HG02970 (cell line): ENCODE measurements around the gene EMCN.

ENCODE experiments used
- ATAC-seq: cut with Tn5 transposase; IDR thresholded peaks from one replicate; pipeline ENCODE4 v1.9.1; 2021; ENCODE audit warnings: mild to moderate bottlenecking, moderate library complexity, moderate number of reproducible peaks; ENCODE audit not compliant: unreplicated experiment, low FRiP score

Gene EMCN

GRCh38 chr4:100494166-100494565 is 23.7 kb downstream of the EMCN start:
- ATAC-seq: no peak

DNA sequence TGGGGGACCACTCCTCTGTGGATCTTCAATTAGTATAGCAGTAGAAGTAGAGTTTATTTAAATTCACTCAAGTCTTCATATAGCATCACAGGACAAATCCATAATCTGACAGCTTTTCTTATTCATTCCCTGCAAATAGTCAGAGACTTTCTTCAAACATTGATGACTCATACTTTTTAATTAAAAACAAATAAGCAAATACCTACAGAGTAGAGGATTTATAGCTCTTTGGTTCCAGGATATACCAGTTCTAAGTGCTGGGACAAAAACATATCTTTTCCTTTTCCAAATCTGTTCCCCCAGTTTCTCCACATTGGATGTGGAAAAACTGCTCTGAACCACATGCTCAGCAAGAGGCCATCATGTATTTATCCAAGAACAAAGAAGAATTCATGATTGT is 24.1 kb downstream of the EMCN start:
- no peak for ATAC-seq

DNA sequence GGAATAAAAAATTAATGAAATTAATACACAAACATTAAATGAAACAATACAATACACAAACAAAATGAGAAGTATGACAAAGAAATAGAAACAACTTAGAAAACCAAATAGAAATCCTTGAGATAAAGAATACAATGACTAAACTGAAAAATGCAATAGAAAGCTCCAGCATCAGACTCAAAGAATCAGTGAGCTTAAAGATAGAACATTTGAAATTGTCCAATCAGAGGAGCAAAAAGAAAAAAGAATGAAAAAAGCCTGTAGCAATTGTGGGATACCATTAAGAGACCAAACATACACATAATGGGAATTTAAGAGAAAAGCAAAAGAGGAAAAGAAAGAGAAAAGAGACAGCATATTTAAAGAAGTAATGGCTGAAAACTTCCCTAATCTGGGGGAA is 25.7 kb downstream of the EMCN start:
- ATAC-seq: no peak

- no peak for ATAC-seq
These were observed 28.5 kb downstream of the EMCN start for GRCh38 chr4:100489305-100489704.

DNA sequence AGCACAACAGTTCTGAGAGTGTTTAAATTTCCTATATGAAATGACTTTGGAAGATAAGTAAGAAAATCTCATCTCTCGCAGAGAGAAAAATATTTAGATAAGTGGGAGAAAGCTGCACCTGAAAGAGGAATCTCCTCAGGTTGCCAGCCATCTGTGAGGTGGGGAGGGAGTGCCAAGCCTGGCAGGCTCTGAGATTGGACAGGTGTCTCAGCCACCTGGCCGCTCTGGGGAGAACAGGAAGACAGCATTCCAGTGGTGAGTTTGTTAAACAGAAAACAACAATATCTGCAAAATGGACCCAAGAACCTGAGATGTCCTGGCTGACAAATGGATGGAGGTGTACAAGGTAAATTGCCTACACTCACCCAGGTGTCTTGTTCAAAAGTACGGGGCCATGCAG is 31.3 kb downstream of the EMCN start:
- no peak for ATAC-seq

DNA sequence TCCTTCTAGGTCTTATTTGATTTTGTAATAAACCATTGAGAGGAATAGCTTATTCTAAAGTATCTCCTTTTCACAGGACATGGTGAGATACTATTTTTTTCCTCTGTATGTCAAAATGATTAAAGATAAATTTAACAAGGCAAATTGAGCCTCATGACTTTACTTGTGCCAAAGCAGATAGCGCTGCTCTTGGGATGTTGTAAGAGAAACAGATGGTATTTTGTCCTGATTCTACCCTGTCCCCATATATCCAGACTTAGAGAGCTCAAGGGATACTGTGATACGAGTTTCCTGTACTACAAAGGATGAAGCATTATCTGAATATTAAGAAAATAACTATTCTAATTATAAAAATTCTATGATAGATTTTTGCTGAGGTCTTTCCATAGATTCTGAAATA is 34.0 kb downstream of the EMCN start:
- ATAC-seq: no peak

DNA sequence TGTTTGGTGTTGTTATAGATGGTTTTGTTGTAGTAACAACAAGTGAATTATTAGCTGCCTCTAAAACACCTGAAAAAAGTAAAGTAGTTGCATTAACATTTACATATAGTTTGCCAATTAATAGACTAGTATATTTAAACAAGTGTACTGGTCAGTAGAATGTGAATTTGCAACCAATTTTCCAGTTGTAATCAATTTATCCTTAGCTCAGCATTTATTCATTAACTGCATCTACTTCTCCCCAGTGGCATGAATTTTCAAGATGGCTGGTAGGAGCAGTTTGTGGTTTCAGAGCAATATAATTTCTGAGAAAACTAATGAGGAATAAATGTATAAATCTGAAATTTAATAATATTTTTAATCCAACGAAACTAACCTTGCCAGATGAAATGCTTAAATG is 37.9 kb downstream of the EMCN start:
- ATAC-seq: no peak

DNA sequence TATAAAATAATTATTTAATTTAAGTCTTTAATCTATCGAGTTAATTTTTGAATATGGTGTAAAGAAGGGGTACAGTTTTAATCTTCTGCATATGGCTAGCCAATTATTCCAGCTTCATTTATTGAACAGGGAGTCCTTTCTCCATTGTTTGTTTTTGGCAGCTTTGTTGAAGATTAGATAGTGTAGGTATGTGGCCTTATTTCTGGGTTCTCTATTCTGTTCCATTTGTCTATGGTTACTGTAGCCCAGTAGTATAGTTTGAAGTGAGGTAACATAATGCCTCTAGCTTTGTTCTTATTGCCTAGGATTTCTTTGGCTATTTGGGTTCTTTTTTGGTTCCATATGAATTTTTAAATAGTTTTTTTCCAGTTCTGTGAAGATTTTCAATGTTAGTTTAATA is 48.3 kb downstream of the EMCN start:
- no peak for ATAC-seq

- no peak for ATAC-seq
These were observed 51.3 kb downstream of the EMCN start for GRCh38 chr4:100466501-100466900.

GRCh38 chr4:100461807-100462605 is 55.8 kb downstream of the EMCN start:
- ATAC-seq: no peak

DNA sequence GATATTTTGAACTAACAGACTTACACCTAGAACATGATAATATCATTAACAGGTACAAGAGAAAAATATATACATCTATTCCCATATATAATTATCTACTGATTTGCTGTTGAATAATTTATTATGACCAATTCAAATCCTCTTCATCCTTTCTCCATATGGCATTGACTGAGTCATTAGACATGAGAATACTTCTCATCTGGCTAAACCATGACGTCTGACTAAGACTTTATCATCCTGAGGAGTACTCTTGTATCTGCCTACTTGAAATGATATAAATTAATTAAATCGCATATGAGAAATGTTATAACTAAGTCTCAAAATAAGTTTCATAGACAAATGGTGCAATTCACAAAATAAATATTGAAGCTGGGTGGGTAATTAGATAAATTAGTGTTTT is 67.4 kb downstream of the EMCN start:
- ATAC-seq: no peak

DNA sequence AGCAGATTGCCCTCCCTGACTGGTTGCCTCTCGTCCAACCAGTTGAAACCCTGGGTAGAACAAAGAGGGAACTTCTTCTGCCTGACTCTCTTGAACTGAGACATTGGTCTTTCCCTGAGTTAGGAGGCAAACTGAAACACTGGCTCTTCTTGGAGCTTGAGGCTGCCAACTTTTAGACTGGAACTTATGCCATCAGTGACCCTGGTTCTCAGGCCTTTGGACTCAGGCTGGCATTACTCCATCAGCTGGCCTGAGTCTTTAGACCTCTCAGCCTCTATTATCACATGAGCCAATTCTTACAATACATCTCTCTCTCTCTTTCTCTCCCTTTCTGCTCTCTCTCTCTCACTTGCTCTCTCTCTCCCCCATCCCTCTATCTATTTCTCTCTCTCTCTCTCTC is 86.4 kb downstream of the EMCN start:
- no peak for ATAC-seq

DNA sequence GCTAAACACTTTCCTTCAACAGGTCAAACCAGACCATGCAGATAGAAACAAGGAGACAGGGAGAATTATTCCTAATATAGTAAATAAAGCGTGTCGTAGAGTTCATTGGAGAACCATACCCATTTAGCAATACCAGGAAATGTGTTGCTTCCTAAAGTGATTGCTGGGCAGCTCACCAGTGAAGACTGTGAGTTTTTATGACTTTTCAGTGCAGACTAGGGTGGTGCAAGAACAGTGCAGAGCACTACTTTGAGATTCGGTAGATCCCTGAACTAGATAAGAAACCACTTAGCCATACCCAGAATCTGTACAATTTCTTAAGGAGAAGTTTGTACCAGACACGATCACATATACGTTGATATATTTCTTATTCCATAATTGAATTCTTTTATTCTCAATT is 87.4 kb downstream of the EMCN start:
- no peak for ATAC-seq

- no peak for ATAC-seq
These were observed 88.2 kb downstream of the EMCN start for GRCh38 chr4:100429616-100430015.

DNA sequence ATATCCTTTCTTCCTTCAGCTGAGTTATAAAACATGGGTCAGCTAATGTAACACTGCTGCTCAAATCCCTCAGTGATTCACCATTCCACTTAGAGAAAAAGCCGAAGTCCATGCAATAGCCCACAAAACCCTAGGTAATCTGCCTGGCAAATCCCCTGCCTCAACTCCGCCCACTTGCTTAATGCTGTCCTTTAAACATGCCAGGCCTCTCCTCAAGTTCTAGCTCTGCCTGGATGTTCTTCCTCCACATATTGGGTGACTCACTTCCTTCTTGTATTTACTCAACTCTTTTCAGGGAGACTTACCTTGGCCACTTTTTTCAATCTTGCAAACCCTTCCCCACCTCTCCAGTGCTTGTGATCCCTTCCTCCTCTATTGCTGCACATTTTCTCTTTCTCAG is 89.8 kb downstream of the EMCN start:
- ATAC-seq: no peak

GRCh38 chr4:100424376-100424775 is 93.4 kb downstream of the EMCN start:
- ATAC-seq: no peak

GRCh38 chr4:100422894-100423293 is 94.9 kb downstream of the EMCN start:
- ATAC-seq: no peak

DNA sequence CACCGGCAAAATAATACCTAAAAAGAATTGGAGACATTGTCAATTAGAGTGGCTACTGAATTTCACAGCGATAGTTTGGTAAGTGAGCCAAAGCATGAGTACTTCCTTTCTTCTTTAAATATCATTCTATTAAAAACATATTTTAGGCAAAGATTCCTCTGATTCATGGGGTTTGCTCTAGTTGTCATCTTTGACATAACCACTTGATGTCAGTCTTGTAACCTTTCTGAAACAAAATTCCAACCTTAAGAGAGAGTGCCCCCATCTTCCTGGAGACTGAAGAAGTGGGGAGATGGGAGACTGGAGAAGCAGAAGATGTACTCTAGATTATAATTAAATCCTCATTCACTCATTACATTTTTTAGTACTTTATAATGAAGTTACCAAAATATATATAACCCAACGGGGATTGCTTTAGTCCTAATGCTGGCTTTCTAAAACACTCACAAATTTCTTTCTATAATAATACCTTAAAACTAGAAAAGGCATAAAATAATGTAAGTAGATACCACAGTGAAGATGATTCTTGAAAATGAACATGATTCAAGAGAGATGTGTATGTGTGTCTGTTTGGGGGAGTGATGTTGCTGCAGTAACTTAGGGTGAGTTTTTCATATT is 96.4 kb downstream of the EMCN start:
- no peak for ATAC-seq

DNA sequence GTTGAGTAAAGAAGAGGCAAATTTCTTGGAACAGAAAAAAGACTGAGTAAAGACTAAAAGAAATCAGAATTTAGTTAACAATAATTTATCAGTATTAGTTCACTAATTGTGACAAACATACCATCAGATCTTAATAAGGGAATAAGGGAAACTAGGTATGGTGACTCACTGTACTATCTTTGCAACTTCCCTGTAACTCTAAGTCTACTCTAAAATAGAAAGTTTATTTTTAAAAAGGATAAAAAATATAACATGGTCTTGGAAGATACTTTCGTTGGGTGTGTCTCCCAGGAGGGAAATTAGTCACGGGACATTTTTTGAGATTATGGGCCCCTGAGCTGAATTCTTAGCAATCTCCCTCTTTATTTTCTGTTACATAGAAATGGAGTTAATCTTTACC is 97.3 kb downstream of the EMCN start:
- ATAC-seq: no peak

GRCh38 chr4:100417565-100417964 is 100.3 kb downstream of the EMCN start:
- no peak for ATAC-seq

DNA sequence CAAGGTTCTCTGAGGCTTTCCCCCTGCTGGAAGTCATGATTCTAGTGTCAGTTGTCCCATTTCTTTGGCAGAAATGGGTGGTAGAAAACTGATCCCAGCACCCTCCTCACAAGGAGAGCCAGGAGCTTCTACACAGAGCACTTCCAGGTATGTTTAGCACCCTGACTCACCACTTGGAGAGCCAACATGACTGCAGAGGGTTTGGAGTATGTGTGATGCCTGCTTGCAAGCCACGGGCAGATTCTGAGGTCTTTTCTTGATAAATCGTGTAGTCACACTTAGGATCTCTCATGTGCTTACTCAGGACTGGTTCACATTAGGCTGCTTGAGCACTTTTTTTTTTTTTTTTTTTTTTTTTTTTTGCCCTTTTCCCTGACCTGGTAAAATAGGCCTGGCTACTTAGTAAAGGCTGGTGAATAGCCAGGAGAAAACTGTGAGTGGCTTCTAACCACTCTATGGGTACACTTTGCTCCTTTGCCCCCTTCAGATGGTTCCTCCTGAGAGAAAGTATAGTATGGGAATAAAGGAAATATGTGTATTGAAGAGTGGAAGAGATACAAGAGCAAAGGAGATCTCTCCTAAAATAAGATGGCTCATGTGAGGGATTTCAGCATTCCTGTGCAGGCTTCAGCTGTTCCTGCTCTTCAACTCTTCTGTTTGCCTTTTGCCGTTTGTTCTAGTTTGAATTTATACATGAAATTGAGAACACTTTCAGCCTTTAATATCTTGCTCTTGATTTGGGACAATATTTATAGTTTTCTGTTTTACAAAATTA is 103.6 kb downstream of the EMCN start:
- no peak for ATAC-seq

DNA sequence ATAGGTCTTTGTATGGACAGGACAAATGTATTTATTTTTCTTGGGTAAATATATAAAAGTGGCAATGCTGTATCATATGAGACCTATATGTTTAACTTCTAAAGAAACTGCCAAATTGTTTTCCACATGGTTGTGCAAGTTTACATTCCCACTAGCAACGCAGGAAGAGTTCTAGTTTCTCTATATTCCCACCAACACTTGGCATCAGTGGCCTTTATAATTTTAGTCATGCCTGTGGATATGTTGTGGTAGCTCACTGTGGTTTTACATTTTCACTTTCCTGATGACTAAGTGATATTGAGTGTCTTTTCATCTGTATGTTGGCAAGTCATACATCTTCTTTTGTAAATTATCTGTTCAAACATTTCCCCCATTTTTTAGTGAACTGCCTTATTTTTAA is 126.0 kb downstream of the EMCN start:
- ATAC-seq: no peak
